Measurements from ENCODE around the gene PPP1R12C.

DNA sequence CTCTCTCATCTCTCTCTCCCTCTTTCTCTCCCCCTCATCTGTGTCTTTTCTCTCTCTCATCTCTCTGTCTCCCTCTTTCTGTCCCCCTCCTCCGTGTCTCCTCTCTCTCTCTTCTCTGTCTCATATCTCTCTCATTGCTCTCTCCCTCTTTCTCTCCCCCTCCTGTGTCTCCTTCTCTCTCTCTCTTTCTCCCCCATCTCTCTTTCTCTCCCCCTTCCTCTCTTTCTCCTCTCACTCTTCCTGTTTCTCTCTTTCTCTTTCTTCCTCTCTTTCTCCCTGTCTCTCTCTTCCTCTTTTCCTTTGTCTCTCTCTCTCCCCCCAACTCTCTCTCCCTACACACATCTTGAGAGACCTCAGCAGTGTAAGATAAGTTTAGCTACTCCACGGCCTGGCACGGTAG lies 49.6 kb downstream of the PPP1R12C start:
- TF ChIP-seq, protein P1, sequence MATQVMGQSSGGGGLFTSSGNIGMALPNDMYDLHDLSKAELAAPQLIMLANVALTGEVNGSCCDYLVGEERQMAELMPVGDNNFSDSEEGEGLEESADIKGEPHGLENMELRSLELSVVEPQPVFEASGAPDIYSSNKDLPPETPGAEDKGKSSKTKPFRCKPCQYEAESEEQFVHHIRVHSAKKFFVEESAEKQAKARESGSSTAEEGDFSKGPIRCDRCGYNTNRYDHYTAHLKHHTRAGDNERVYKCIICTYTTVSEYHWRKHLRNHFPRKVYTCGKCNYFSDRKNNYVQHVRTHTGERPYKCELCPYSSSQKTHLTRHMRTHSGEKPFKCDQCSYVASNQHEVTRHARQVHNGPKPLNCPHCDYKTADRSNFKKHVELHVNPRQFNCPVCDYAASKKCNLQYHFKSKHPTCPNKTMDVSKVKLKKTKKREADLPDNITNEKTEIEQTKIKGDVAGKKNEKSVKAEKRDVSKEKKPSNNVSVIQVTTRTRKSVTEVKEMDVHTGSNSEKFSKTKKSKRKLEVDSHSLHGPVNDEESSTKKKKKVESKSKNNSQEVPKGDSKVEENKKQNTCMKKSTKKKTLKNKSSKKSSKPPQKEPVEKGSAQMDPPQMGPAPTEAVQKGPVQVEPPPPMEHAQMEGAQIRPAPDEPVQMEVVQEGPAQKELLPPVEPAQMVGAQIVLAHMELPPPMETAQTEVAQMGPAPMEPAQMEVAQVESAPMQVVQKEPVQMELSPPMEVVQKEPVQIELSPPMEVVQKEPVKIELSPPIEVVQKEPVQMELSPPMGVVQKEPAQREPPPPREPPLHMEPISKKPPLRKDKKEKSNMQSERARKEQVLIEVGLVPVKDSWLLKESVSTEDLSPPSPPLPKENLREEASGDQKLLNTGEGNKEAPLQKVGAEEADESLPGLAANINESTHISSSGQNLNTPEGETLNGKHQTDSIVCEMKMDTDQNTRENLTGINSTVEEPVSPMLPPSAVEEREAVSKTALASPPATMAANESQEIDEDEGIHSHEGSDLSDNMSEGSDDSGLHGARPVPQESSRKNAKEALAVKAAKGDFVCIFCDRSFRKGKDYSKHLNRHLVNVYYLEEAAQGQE (IDR thresholded peaks at IDR 0.05; ENCODE audit: insufficient read depth in 1 of 2, low read depth in 2 of 2, low read length in 2 of 2), result no peak
- TF ChIP-seq TAF1 (IDR thresholded peaks at IDR 0.05; ENCODE audit: borderline replicate concordance, insufficient read depth, low read length), result no peak
